Measurements from ENCODE around the gene CTXN2. TPM values are rescaled to one million over a fixed set of nuclear protein-coding genes. Genes with fewer than 3 reads are reported as not detected.

The CTXN2 gene
- total and polyA plus RNA-seq, 2 of the 13 experiments (the other 11 are each of a cell fraction or from before 2014, with no cell fraction given), result not detected

GRCh38 chr15:48190932-48191573 lies 412 bp upstream of the CTXN2 start (continued):
- peak; percentile 51; the same call in 1 of the 2 replicates for TF ChIP-seq ZNF142 (CRISPR knock-in tag; IDR thresholded peaks at IDR 0.05)
- no peak for TF ChIP-seq ZSCAN29 (CRISPR knock-in tag; conservative IDR thresholded peaks at IDR 0.05)
- no peak for TF ChIP-seq ZNF619 (CRISPR knock-in tag; IDR thresholded peaks at IDR 0.05)
- no peak for TF ChIP-seq MAFK (conservative IDR thresholded peaks at IDR 0.05 in 1 of 2, IDR thresholded peaks at IDR 0.05 in 1 of 2; ENCODE audit: low read length in 2 of 2)
- TF ChIP-seq ESRRA (CRISPR knock-in tag; IDR thresholded peaks at IDR 0.05; ENCODE audit: low read depth), result no peak
- no peak for TF ChIP-seq GATAD1 (CRISPR knock-in tag; IDR thresholded peaks at IDR 0.05)
- TF ChIP-seq ZNF879 (CRISPR knock-in tag; IDR thresholded peaks at IDR 0.05), result no peak
- no peak for TF ChIP-seq REPIN1 (CRISPR knock-in tag; IDR thresholded peaks at IDR 0.05; ENCODE audit: borderline replicate concordance, low read depth)
- no peak for TF ChIP-seq BATF2 (CRISPR knock-in tag; IDR thresholded peaks at IDR 0.05)
- no peak for TF ChIP-seq ZNF382 (CRISPR knock-in tag; IDR thresholded peaks at IDR 0.05; ENCODE audit: borderline replicate concordance)
- no peak for TF ChIP-seq ZNF446 (CRISPR knock-in tag; IDR thresholded peaks at IDR 0.05)
- no peak for TF ChIP-seq TEF (CRISPR knock-in tag; IDR thresholded peaks at IDR 0.05)
- no peak for TF ChIP-seq ZNF616 (CRISPR knock-in tag; IDR thresholded peaks at IDR 0.05; ENCODE audit: low read depth)
- no peak for TF ChIP-seq ZNF362 (CRISPR knock-in tag; IDR thresholded peaks at IDR 0.05; ENCODE audit: borderline replicate concordance)
- TF ChIP-seq ZNF562 (CRISPR knock-in tag; IDR thresholded peaks at IDR 0.05; ENCODE audit: borderline replicate concordance), result no peak
- TF ChIP-seq SP140L (CRISPR knock-in tag; IDR thresholded peaks at IDR 0.05; ENCODE audit: borderline replicate concordance), result peak; percentile 45; the same call in 1 of the 2 replicates
- TF ChIP-seq NFYB (CRISPR knock-in tag; IDR thresholded peaks at IDR 0.05), result no peak
- TF ChIP-seq ZFP36 (IDR thresholded peaks at IDR 0.05; ENCODE audit: borderline replicate concordance, low read depth, low read length, partially characterized antibody), result no peak
- TF ChIP-seq ZNF251 (CRISPR knock-in tag; IDR thresholded peaks at IDR 0.05), result no peak
- TF ChIP-seq ZBTB34 (CRISPR knock-in tag; IDR thresholded peaks at IDR 0.05), result no peak

Measured in HepG2 (cell line).